LoVo (cell line): Measurements from ENCODE around the gene MYO10.

Experiments used
- DNase-seq: peaks from one replicate; pipeline ENCODE4 v3.0.0-alpha.2; 2016; ENCODE audit warnings: low spot score

MYO10 gene

DNA sequence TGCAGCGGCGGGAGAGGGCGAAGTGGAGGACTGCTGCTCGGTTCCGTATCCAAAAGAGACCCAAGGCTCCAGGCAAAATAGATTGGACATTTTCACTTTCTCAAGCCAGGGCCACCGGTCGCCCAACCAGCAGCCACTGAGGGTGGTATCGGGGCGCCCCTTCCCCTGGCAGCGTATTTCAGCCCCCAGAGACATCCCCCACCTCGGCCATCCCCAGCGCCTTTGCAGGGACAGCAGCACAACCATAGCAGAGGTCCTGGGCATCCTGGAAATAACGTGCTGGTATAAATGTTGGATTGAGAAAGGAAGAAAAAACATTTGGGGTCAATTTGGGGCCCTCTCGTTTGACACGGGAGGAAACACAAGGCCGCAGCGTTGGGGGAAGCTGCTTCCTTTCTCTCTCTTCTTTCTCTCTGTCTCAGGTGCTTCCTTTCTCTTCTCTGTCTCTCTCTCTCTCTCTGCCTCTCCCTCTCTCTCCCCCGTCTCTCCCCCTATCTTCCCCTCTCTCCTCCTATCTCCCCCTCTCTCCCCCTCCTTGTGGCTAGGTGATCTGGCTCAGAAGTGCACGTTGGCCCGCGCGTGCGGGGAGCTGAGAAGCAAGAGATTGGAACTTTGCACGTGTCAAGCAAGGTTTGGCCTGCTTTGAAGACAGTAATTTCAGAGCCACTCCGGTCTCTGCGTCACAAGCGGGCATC, 318.7 kb downstream of the MYO10 start:
- no peak for DNase-seq

DNA sequence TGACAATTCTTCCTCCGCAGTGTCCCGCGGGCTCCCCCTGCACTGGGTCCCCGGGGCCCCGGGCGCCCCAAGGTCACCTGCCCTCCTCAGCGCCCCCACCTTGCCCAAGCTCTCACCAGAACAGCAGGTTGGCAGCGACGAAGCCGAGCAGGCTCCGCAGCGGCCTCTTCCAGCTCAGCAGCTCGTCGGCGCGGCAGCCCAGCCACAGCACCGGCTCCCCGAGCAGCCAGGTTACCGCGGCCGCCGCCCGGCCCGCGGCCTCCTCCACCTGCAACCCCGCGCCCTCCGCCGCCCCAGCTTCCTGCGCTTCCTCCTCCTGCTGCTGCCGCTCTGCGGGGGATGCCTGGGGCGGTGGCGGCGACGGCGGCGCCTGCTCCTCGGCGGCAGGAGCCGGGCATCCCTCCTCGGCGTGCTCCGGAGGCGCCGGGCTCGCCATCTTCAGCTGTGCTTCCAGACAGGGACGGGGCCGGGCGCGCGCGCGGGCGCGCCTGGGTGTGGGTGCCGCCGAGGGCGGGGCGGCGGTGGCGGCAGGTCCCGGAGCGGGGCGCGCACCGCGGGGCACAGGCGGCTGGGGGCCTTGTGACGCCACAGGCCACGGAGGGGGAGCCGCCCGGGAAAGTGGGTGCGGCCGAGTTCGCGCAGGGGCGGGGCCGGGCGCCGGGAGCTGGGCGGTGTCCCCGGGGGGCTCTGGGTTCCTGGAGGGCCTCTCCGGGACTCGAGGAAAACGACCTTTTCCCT, 319.4 kb downstream of the MYO10 start, which contains the start of gene RETREG1:
Gene RETREG1, minus strand, starts transcription at position 462 of the 738 bp plus-strand sequence. Its CDS starts 26 bp downstream, at position 436.
- DNase-seq = peak; percentile 74

DNA sequence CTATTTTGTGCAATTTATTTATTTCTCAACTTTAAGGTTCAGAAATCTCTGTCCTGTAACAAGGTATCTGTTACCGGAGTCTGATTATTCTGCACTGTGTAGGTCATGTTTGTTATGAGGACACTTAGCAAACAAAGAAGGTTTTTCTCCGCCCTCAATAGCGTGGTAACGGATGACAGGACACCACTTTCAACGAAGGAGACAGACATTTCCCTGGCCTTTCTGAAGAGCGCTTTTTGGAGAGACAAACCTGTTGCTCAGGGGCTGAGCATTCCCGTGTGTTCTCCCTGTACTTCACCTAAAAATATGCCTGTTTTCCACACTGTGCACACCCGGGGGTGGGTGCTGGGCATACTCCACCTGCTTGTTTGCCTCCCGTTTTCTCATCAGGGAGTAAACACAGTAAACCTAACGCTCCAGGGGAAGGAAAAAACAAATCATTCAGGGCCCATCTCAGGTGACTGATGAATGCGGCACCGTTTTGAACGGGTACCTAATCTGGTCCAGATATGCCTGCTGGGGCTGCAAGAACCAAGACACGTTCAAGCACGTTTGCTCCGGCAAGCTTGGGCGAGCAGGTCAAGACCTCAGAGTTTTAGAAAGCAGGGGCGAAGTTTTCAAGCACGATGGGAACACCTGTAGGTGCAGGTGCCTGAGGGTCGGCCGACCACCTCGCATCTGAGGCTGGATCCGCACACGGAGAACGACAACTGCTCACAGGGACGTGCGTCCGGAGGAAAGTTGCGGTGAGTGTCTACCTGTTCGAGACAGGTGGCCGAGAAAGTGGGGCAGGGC, 320.1 kb downstream of the MYO10 start:
- DNase-seq = no peak

DNA sequence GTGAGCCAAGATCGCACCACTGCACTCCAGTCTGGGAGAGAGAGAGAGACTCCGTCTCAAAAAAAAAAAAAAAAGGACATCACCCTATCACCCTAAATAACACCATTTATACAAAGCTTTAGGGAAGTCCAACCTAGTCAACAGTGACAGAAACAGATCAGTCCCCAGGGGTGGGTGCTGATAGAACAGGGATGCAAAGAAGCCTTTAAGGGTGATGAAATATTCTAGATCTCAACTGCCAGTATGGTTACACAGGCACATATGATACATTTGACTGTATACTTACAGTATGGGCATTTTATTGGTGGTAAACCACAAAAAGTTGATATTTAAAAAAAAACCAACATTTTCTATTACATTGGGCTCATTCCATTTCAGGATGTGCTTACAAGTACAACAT, 324.1 kb downstream of the MYO10 start:
- no peak for DNase-seq
